GM06990 (cell line): ENCODE data around the gene AGPAT4.

Source experiments
- DNase-seq: peaks from one replicate; pipeline ENCODE4 v3.0.0-alpha.2; 2011; ENCODE audit not compliant: insufficient read length; ENCODE audit errors: extremely low read depth
- H3K27me3 ChIP-seq: replicated peaks from 2 replicates; pipeline ENCODE4 v1.6.0; 2011; ENCODE audit warnings: low read length; ENCODE audit not compliant: control insufficient read depth, insufficient read depth
- H3K36me3 ChIP-seq: 2 replicates; pipeline ENCODE4 v1.5.1; 2011; ENCODE audit warnings: low read length; ENCODE audit not compliant: control insufficient read depth, insufficient read depth
- H3K4me3 ChIP-seq: replicated peaks from 2 replicates; pipeline ENCODE4 v1.5.1; 2011; ENCODE audit warnings: low read depth, mild to moderate bottlenecking, control low read depth, low read length
- TF ChIP-seq, protein P1 (sequence below): IDR thresholded peaks from 2 replicates; pipeline ENCODE4 v1.5.1; 2011; ENCODE audit warnings: low read length, control low read depth, mild to moderate bottlenecking, inconsistent platforms; ENCODE audit not compliant: insufficient read depth, poor library complexity, severe bottlenecking

Gene AGPAT4

GRCh38 chr6:161211380-161212035 lies 62.4 kb downstream of the AGPAT4 start:
- H3K36me3 ChIP-seq, result no peaks in the 10 kb centered on the region
- no peak overlapping the region for H3K4me3 ChIP-seq
- no peak for DNase-seq
- TF ChIP-seq, protein P1, sequence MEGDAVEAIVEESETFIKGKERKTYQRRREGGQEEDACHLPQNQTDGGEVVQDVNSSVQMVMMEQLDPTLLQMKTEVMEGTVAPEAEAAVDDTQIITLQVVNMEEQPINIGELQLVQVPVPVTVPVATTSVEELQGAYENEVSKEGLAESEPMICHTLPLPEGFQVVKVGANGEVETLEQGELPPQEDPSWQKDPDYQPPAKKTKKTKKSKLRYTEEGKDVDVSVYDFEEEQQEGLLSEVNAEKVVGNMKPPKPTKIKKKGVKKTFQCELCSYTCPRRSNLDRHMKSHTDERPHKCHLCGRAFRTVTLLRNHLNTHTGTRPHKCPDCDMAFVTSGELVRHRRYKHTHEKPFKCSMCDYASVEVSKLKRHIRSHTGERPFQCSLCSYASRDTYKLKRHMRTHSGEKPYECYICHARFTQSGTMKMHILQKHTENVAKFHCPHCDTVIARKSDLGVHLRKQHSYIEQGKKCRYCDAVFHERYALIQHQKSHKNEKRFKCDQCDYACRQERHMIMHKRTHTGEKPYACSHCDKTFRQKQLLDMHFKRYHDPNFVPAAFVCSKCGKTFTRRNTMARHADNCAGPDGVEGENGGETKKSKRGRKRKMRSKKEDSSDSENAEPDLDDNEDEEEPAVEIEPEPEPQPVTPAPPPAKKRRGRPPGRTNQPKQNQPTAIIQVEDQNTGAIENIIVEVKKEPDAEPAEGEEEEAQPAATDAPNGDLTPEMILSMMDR, result no peak
- no peaks in the 10 kb centered on the region for H3K27me3 ChIP-seq

GRCh38 chr6:161210857-161211256 lies 63.0 kb downstream of the AGPAT4 start:
- no peak overlapping the region for H3K4me3 ChIP-seq
- no peaks in the 10 kb centered on the region for H3K27me3 ChIP-seq
- H3K36me3 ChIP-seq, result no peaks in the 10 kb centered on the region
- DNase-seq, result no peak
- TF ChIP-seq, protein P1, result no peak

DNA sequence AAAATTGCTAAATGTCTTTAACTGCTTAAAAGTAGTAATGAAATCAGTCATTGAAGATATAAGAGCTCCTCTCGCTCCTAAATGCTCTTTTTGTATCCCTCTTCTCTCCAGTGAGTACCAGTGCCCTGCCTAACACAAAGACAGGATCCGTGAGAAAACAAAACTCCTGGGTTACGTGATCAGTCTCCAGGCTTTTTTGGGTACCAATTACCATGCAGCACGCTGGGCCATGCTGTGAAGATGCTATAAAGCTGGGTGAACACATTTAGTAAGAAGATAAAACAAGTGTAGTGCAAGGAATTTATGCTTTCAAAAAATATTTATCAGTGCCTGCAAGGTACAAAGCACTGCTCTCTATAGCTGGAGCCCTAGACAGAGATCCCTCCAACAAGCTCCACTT lies 66.7 kb downstream of the AGPAT4 start:
- H3K36me3 ChIP-seq, result no peaks in the 10 kb centered on the region
- DNase-seq, result no peak
- H3K4me3 ChIP-seq, result no peak overlapping the region
- no peaks in the 10 kb centered on the region for H3K27me3 ChIP-seq
- TF ChIP-seq, protein P1, result no peak

GRCh38 chr6:161204866-161205557 lies 68.8 kb downstream of the AGPAT4 start:
- TF ChIP-seq, protein P1, result no peak

GRCh38 chr6:161200610-161201370 lies 73.1 kb downstream of the AGPAT4 start:
- no peaks in the 10 kb centered on the region for H3K27me3 ChIP-seq

More at GRCh38 chr6:161204866-161205557, 68.8 kb downstream of the AGPAT4 start:
- no peaks in the 10 kb centered on the region for H3K36me3 ChIP-seq
- no peaks in the 10 kb centered on the region for H3K27me3 ChIP-seq
- DNase-seq, result no peak
- H3K4me3 ChIP-seq, result no peak overlapping the region

More at GRCh38 chr6:161200610-161201370, 73.1 kb downstream of the AGPAT4 start:
- no peak for DNase-seq
- Histone ChIP-seq H3K4me3 (no peak overlapping the region), H3K36me3 (no peaks in the 10 kb centered on the region)
- TF ChIP-seq, protein P1, result no peak
